GM18867 (cell line): ENCODE data around the gene GDPD4.

ENCODE experiments used
- ATAC-seq: cut with Tn5 transposase; IDR thresholded peaks from one replicate; pipeline ENCODE4 v1.9.1; 2021; ENCODE audit warnings: mild to moderate bottlenecking, moderate library complexity; ENCODE audit not compliant: unreplicated experiment

The GDPD4 gene

GRCh38 chr11:77249427-77249826, 52.1 kb downstream of the GDPD4 start:
- ATAC-seq = no peak

- no peak for ATAC-seq
Measured at GRCh38 chr11:77244277-77245027, 57.0 kb downstream of the GDPD4 start.

- no peak for ATAC-seq
Measured at GRCh38 chr11:77236901-77237300, 64.6 kb downstream of the GDPD4 start.

- no peak for ATAC-seq
Measured at GRCh38 chr11:77233011-77233410, 68.5 kb downstream of the GDPD4 start.

GRCh38 chr11:77232242-77232641, 69.2 kb downstream of the GDPD4 start:
- ATAC-seq = no peak

- no peak for ATAC-seq
Measured at GRCh38 chr11:77231800-77232199, 69.7 kb downstream of the GDPD4 start.

- ATAC-seq = no peak
Measured at GRCh38 chr11:77230878-77231605, 70.4 kb downstream of the GDPD4 start.

GRCh38 chr11:77223797-77224196, 77.7 kb downstream of the GDPD4 start:
- ATAC-seq = no peak

GRCh38 chr11:77217156-77217555, 84.3 kb downstream of the GDPD4 start:
- no peak for ATAC-seq

- no peak for ATAC-seq
Measured at GRCh38 chr11:77215106-77215505, 86.4 kb downstream of the GDPD4 start.

GRCh38 chr11:77214557-77214956, 86.9 kb downstream of the GDPD4 start:
- ATAC-seq = no peak

GRCh38 chr11:77213589-77214428, 87.7 kb downstream of the GDPD4 start:
- no peak for ATAC-seq

GRCh38 chr11:77213029-77213579, 88.4 kb downstream of the GDPD4 start:
- no peak for ATAC-seq

- ATAC-seq = no peak
Measured at GRCh38 chr11:77212314-77213007, 89.0 kb downstream of the GDPD4 start.

GRCh38 chr11:77211594-77212251, 89.8 kb downstream of the GDPD4 start:
- ATAC-seq = no peak

GRCh38 chr11:77211040-77211451, 90.4 kb downstream of the GDPD4 start:
- no peak for ATAC-seq

- ATAC-seq = no peak
Measured at GRCh38 chr11:77209663-77210062, 91.8 kb downstream of the GDPD4 start.

GRCh38 chr11:77208535-77208934, 93.0 kb downstream of the GDPD4 start:
- no peak for ATAC-seq

- no peak for ATAC-seq
Measured at GRCh38 chr11:77207618-77208313, 93.7 kb downstream of the GDPD4 start.
